H9 (cell line): ENCODE measurements around the gene TBC1D24. TPM values are rescaled to one million over a fixed set of nuclear protein-coding genes. Genes with fewer than 3 reads are reported as not detected.

Experiments used
- DNase-seq: peaks from one replicate; pipeline ENCODE4 v3.0.0-alpha.2; 2017
- H2AFZ ChIP-seq: one replicate; pipeline ENCODE4 v1.6.1; 2013; ENCODE audit warnings: mild to moderate bottlenecking, low read length, control low read depth, moderate library complexity
- H2AK5ac ChIP-seq: 2 replicates; pipeline ENCODE4 v1.6.1; 2013; ENCODE audit warnings: low read length, control low read depth, mixed read lengths; ENCODE audit not compliant: insufficient read length
- H2BK120ac ChIP-seq: one replicate; pipeline ENCODE4 v1.6.1; 2013; ENCODE audit warnings: low read depth, mild to moderate bottlenecking, low read length, control low read depth, inconsistent platforms; ENCODE audit not compliant: poor library complexity, severe bottlenecking
- H2BK12ac ChIP-seq: 2 replicates; pipeline ENCODE4 v1.6.1; 2013; ENCODE audit warnings: low read length, control low read depth, mixed read lengths, low read depth; ENCODE audit not compliant: insufficient read length
- H2BK15ac ChIP-seq: 2 replicates; pipeline ENCODE4 v1.6.1; 2013; ENCODE audit warnings: low read depth, low read length, control low read depth
- H2BK20ac ChIP-seq: one replicate; pipeline ENCODE4 v1.6.1; 2013; ENCODE audit warnings: low read depth, mild to moderate bottlenecking, low read length, control low read depth, inconsistent platforms; ENCODE audit not compliant: poor library complexity, severe bottlenecking
- H2BK5ac ChIP-seq: 2 replicates; pipeline ENCODE4 v1.6.1; 2013; ENCODE audit warnings: low read length, control low read depth, mixed read lengths; ENCODE audit not compliant: insufficient read length
- H3K14ac ChIP-seq: 2 replicates; pipeline ENCODE4 v1.6.1; 2013; ENCODE audit warnings: low read length, control low read depth; ENCODE audit not compliant: insufficient read depth
- H3K18ac ChIP-seq: 2 replicates; pipeline ENCODE4 v1.6.1; 2013; ENCODE audit warnings: low read depth, mild to moderate bottlenecking, mixed read lengths, low read length, control low read depth; ENCODE audit not compliant: insufficient read length
- H3K23ac ChIP-seq: 2 replicates; pipeline ENCODE4 v1.6.1; 2013; ENCODE audit warnings: low read length, control low read depth, mixed read lengths, low read depth; ENCODE audit not compliant: insufficient read length
- H3K23me2 ChIP-seq: 2 replicates; pipeline ENCODE4 v1.6.1; 2013; ENCODE audit warnings: low read depth, mild to moderate bottlenecking, mixed read lengths, low read length, control low read depth; ENCODE audit not compliant: insufficient read length, poor library complexity, severe bottlenecking
- H3K27ac ChIP-seq: 2 replicates; pipeline ENCODE4 v1.5.1; 2013; ENCODE audit warnings: low read length, control low read depth, mixed read lengths, low read depth; ENCODE audit not compliant: insufficient read length
- H3K27me3 ChIP-seq: 2 replicates; pipeline ENCODE4 v1.6.1; 2013; ENCODE audit warnings: low read length, control low read depth, inconsistent platforms; ENCODE audit not compliant: insufficient read depth
- H3K4ac ChIP-seq: 2 replicates; pipeline ENCODE4 v1.6.1; 2013; ENCODE audit warnings: low read depth, mild to moderate bottlenecking, control low read depth, inconsistent platforms, low read length, moderate library complexity
- H3K4me1 ChIP-seq: 2 replicates; pipeline ENCODE4 v1.6.1; 2013; ENCODE audit warnings: low read length, control low read depth, inconsistent platforms; ENCODE audit not compliant: insufficient read depth
- H3K4me2 ChIP-seq: 2 replicates; pipeline ENCODE4 v1.6.1; 2013; ENCODE audit warnings: low read length, control low read depth, mixed read lengths; ENCODE audit not compliant: insufficient read length, insufficient read depth
- H3K56ac ChIP-seq: 2 replicates; pipeline ENCODE4 v1.6.1; 2013; ENCODE audit warnings: low read depth, mild to moderate bottlenecking, mixed read lengths, low read length, control low read depth; ENCODE audit not compliant: insufficient read length
- H3K79me1 ChIP-seq: 2 replicates; pipeline ENCODE4 v1.6.1; 2013; ENCODE audit warnings: low read depth, mild to moderate bottlenecking, moderate library complexity, low read length, control low read depth, inconsistent platforms; ENCODE audit not compliant: insufficient read depth, poor library complexity, severe bottlenecking
- H3K79me2 ChIP-seq: 2 replicates; pipeline ENCODE4 v1.6.1; 2013; ENCODE audit warnings: low read length, control low read depth, inconsistent platforms; ENCODE audit not compliant: insufficient read depth
- H3K9ac ChIP-seq: 2 replicates; pipeline ENCODE4 v1.6.1; 2013; ENCODE audit warnings: low read length, control low read depth, mixed read lengths; ENCODE audit not compliant: insufficient read length; ENCODE audit errors: extremely low read depth
- H3K9me3 ChIP-seq: one replicate; pipeline ENCODE4 v1.6.1; 2013; ENCODE audit warnings: low read depth, low read length, inconsistent platforms; ENCODE audit not compliant: control insufficient read depth
- H3T11ph ChIP-seq: one replicate; pipeline ENCODE4 v1.6.1; 2013; ENCODE audit warnings: mild to moderate bottlenecking, low read length, control low read depth, inconsistent platforms
- H4K20me1 ChIP-seq: one replicate; pipeline ENCODE4 v1.6.1; 2013; ENCODE audit not compliant: control insufficient read depth, insufficient read length, insufficient read depth
- H4K5ac ChIP-seq: 2 replicates; pipeline ENCODE4 v1.6.1; 2013; ENCODE audit warnings: low read depth, mild to moderate bottlenecking, mixed read lengths, low read length, control low read depth; ENCODE audit not compliant: insufficient read length
- H4K8ac ChIP-seq: replicated peaks from 2 replicates; pipeline ENCODE4 v1.6.1; 2013; ENCODE audit warnings: low read length, control low read depth, mixed read lengths, low read depth; ENCODE audit not compliant: insufficient read length
- H4K91ac ChIP-seq: 2 replicates; pipeline ENCODE4 v1.6.1; 2013; ENCODE audit warnings: low read depth, mild to moderate bottlenecking, moderate library complexity, mixed read lengths, low read length, control low read depth; ENCODE audit not compliant: insufficient read length
- H3K27ac Mint-ChIP-seq, 3 experiments: 2 replicates in 2 of 3; 3 replicates in 1 of 3; pipeline ENCODE4 v1.8.0; 2020 to 2021; ENCODE audit warnings: mixed read lengths in 3 of 3, mild to moderate bottlenecking in 1 of 3, moderate library complexity in 1 of 3
- H3K27me3 Mint-ChIP-seq: 2 replicates; pipeline ENCODE4 v1.8.0; 2021; ENCODE audit warnings: low read depth, mild to moderate bottlenecking, moderate library complexity, mixed read lengths
- H3K36me3 Mint-ChIP-seq, 3 experiments: 2 replicates in 2 of 3; 3 replicates in 1 of 3; pipeline ENCODE4 v1.8.0; 2020 to 2021; ENCODE audit warnings: low read depth in 3 of 3, mixed read lengths in 3 of 3; ENCODE audit not compliant: insufficient read depth in 1 of 3
- H3K4me1 Mint-ChIP-seq, 2 experiments: 2 replicates each; pipeline ENCODE4 v1.8.0; 2020; ENCODE audit warnings: mixed read lengths in 2 of 2
- H3K4me3 Mint-ChIP-seq, 2 experiments: 2 replicates in 1 of 2; 3 replicates in 1 of 2; pipeline ENCODE4 v1.8.0; 2020 to 2021; ENCODE audit warnings: mild to moderate bottlenecking in 2 of 2, mixed read lengths in 2 of 2, moderate library complexity in 1 of 2
- H3K9me3 Mint-ChIP-seq, 2 experiments: 2 replicates in 1 of 2; 3 replicates in 1 of 2; pipeline ENCODE4 v1.8.0; 2020; ENCODE audit warnings: mild to moderate bottlenecking in 2 of 2, mixed read lengths in 2 of 2, moderate library complexity in 1 of 2
- CTCF ChIP-seq: fragments of 200-600 bp; sonication (generic); conservative IDR thresholded peaks from 3 replicates; pipeline ENCODE4 v1.8.0; 2021; ENCODE audit warnings: antibody characterized with exemption, mild to moderate bottlenecking
- WGBS: extraction: QIAGEN DNeasy Blood & Tissue Kit; methylation state at CpG from one replicate; pipeline ENCODE4 v1.1.7; 2013; ENCODE audit warnings: missing lambda C conversion rate, low lambda C conversion rate, mixed read lengths; ENCODE audit not compliant: insufficient read length; ENCODE audit errors: extremely low coverage; 5-methylcytosine and 5-hydroxymethylcytosine counted together
- total RNA-seq: library from RNA; stranded (reverse); gene quantifications from 2 replicates; pipeline ENCODE4 v1.2.1, GENCODE V29; 2021

Gene TBC1D24
- total RNA-seq, 1 experiment from 2014 or later = 19.0 TPM

- TF ChIP-seq CTCF = no peak
- H3K9me3 Mint-ChIP-seq = no peaks in the 10 kb centered on the region; a peak in 1 of 5 replicates
- Histone ChIP-seq H3K4ac (no peak overlapping the region), H2BK5ac (no peak overlapping the region), H3K18ac (no peak overlapping the region), H3K27me3 (no peaks in the 10 kb centered on the region), H3K9me3 (no peaks in the 10 kb centered on the region), H4K5ac (no peak overlapping the region), H3T11ph (no peak overlapping the region), H2AFZ (no peak overlapping the region), H2BK20ac (no peak overlapping the region), H3K23ac (no peak overlapping the region), H3K79me2 (no peaks in the 10 kb centered on the region), H4K8ac (no peak overlapping the region), H3K79me1 (no peaks in the 10 kb centered on the region), H3K23me2 (no peaks in the 10 kb centered on the region), H2BK15ac (no peak overlapping the region), H4K20me1 (no peaks in the 10 kb centered on the region), H2AK5ac (no peak overlapping the region), H4K91ac (no peak overlapping the region), H3K56ac (no peak overlapping the region), H3K4me2 (no peak overlapping the region), H3K9ac (no peak overlapping the region), H3K14ac (no peak overlapping the region), H2BK120ac (no peak overlapping the region), H3K4me1 (no peaks in the 10 kb centered on the region; the same call in 1 of the 2 replicates), H2BK12ac (no peak overlapping the region), H3K27ac (no peak overlapping the region)
- peaks cover 17 to 29% of the 10 kb centered on the region in 2 experiments for H3K4me1 Mint-ChIP-seq
- WGBS = no CpG with 5 or more reads among the region's 11 CpGs
- H3K27me3 Mint-ChIP-seq = peaks cover 5% of the 10 kb centered on the region
- H3K27ac Mint-ChIP-seq = peak overlapping the region in 1 of 3 experiments; percentile 18; a peak in 1 of 7 replicates
- DNase-seq = no peak
- H3K36me3 Mint-ChIP-seq = no peaks in the 10 kb centered on the region
- no peak overlapping the region for H3K4me3 Mint-ChIP-seq
Measured at GRCh38 chr16:2507665-2508064, 32.7 kb downstream of the TBC1D24 start.
